ENCODE results near the gene CCDC69.
"Not testable (repeated sequence)": the region's sequence is repeated elsewhere in the genome, so short reads cannot be mapped to it uniquely, and the experiment has no call there.

Gene CCDC69

GRCh38 chr5:151222054-151222789, 1.7 kb downstream of the CCDC69 start:
- DNase-seq (ENCODE audit: low spot score): peak; percentile 45

- peak; percentile 71 for DNase-seq (ENCODE audit: low spot score)
Observed at GRCh38 chr5:151221574-151221973, 2.3 kb downstream of the CCDC69 start.

- no peak for DNase-seq (ENCODE audit: low spot score)
Observed at GRCh38 chr5:151219789-151220188, 4.1 kb downstream of the CCDC69 start.

- no peak for DNase-seq (ENCODE audit: low spot score)
Observed at GRCh38 chr5:151219138-151219537, 4.8 kb downstream of the CCDC69 start.

- no peak for DNase-seq (ENCODE audit: low spot score)
Observed at GRCh38 chr5:151218177-151218576, 5.7 kb downstream of the CCDC69 start.

GRCh38 chr5:151216781-151217180, 7.1 kb downstream of the CCDC69 start:
- no peak for DNase-seq (ENCODE audit: low spot score)

GRCh38 chr5:151215546-151215880, 8.4 kb downstream of the CCDC69 start:
- no peak for DNase-seq (ENCODE audit: low spot score)

GRCh38 chr5:151214614-151215545, 9.0 kb downstream of the CCDC69 start:
- peak; percentile 22 for DNase-seq (ENCODE audit: low spot score)

- DNase-seq (ENCODE audit: low spot score): peak; percentile 87
Observed at GRCh38 chr5:151213803-151214613, 9.9 kb downstream of the CCDC69 start.

GRCh38 chr5:151212406-151212798, 11.5 kb downstream of the CCDC69 start:
- no peak for DNase-seq (ENCODE audit: low spot score)

GRCh38 chr5:151208481-151208914, 15.4 kb downstream of the CCDC69 start:
- DNase-seq (ENCODE audit: low spot score): no peak

GRCh38 chr5:151205411-151205810, 18.5 kb downstream of the CCDC69 start:
- no peak for DNase-seq (ENCODE audit: low spot score)

GRCh38 chr5:151204051-151204450, 19.8 kb downstream of the CCDC69 start:
- DNase-seq (ENCODE audit: low spot score): no peak

- peak; percentile 13 for DNase-seq (ENCODE audit: low spot score)
Observed at GRCh38 chr5:151202381-151203139, 21.3 kb downstream of the CCDC69 start.

GRCh38 chr5:151200913-151201595, 22.8 kb downstream of the CCDC69 start:
- peak; percentile 23 for DNase-seq (ENCODE audit: low spot score)

- DNase-seq (ENCODE audit: low spot score): no peak
Observed at GRCh38 chr5:151199581-151200185, 24.2 kb downstream of the CCDC69 start.

GRCh38 chr5:151198861-151199260, 25.0 kb downstream of the CCDC69 start:
- no peak for DNase-seq (ENCODE audit: low spot score)

- not testable (repeated sequence) for DNase-seq (ENCODE audit: low spot score)
Observed at GRCh38 chr5:151197291-151197600, 26.6 kb downstream of the CCDC69 start.

- DNase-seq (ENCODE audit: low spot score): no peak
Observed at GRCh38 chr5:151196556-151197290, 27.2 kb downstream of the CCDC69 start.

GRCh38 chr5:151195622-151196021, 28.3 kb downstream of the CCDC69 start:
- DNase-seq (ENCODE audit: low spot score): no peak

Data from hematopoietic multipotent progenitor cell treated with erythropoietin and hydrocortisone succinate and interleukin-3 and kit ligand, for 17 days (in vitro differentiated cells).